Measurements from ENCODE around the gene MAP3K5.
"Not testable (repeated sequence)": the region's sequence is repeated elsewhere in the genome, so short reads cannot be mapped to it uniquely, and the experiment has no call there.

The MAP3K5 gene, protein sequence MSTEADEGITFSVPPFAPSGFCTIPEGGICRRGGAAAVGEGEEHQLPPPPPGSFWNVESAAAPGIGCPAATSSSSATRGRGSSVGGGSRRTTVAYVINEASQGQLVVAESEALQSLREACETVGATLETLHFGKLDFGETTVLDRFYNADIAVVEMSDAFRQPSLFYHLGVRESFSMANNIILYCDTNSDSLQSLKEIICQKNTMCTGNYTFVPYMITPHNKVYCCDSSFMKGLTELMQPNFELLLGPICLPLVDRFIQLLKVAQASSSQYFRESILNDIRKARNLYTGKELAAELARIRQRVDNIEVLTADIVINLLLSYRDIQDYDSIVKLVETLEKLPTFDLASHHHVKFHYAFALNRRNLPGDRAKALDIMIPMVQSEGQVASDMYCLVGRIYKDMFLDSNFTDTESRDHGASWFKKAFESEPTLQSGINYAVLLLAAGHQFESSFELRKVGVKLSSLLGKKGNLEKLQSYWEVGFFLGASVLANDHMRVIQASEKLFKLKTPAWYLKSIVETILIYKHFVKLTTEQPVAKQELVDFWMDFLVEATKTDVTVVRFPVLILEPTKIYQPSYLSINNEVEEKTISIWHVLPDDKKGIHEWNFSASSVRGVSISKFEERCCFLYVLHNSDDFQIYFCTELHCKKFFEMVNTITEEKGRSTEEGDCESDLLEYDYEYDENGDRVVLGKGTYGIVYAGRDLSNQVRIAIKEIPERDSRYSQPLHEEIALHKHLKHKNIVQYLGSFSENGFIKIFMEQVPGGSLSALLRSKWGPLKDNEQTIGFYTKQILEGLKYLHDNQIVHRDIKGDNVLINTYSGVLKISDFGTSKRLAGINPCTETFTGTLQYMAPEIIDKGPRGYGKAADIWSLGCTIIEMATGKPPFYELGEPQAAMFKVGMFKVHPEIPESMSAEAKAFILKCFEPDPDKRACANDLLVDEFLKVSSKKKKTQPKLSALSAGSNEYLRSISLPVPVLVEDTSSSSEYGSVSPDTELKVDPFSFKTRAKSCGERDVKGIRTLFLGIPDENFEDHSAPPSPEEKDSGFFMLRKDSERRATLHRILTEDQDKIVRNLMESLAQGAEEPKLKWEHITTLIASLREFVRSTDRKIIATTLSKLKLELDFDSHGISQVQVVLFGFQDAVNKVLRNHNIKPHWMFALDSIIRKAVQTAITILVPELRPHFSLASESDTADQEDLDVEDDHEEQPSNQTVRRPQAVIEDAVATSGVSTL (N-terminal part only)

DNA sequence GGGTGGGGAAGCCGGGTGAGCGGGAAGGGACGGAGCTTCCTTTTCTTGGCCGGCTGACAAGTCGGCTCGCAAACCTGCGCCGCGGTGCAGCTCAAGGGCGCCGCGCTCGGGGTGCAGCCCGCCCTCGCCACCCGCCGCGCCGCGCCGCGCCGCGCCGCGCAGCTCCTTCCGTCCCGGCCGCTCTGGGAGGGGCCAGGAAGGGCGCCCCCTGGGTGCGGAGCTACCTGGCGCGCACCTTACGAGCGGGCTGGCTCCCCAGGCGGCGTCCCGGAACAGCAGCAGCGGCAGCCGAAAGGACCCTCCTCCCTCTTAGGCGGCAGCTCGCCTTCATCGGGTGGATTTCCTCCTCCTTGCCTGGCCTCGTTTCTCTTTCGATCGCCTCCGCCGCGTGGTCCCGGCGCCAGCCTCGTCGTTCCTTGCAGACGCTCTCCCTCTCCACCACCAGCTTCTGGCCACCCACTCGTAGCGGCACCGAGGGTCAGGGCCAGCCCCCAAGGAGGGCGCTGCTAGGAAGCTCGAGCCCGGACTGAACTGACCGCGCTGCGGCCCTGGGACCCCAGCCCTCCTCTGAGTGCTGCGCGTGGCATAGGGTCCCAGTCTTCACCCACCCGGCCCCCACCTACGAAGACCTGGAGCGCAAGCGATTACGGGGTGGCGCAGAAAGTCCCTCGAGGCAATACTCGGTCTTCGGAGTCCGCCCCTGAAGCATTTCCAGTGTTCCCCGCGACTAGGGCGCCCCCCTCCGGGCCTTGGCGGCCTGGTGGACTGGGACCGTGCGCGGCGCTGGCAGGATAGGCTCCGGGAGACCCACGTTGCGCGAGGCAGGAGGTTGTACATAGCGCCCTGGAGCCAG lies at the start of gene MAP3K5:
TSS of gene MAP3K5 (minus strand) at position 68 of the 853 bp plus-strand sequence. CDS start 320 bp downstream, outside the sequence.
- in situ Hi-C loops (cut with MboI; ENCODE audit: low sequenced_read_pairs) = loop anchor here (5.0 kb wide), 1 partner anchor 145 kb away; no protein-coding TSS in a partner anchor

DNA sequence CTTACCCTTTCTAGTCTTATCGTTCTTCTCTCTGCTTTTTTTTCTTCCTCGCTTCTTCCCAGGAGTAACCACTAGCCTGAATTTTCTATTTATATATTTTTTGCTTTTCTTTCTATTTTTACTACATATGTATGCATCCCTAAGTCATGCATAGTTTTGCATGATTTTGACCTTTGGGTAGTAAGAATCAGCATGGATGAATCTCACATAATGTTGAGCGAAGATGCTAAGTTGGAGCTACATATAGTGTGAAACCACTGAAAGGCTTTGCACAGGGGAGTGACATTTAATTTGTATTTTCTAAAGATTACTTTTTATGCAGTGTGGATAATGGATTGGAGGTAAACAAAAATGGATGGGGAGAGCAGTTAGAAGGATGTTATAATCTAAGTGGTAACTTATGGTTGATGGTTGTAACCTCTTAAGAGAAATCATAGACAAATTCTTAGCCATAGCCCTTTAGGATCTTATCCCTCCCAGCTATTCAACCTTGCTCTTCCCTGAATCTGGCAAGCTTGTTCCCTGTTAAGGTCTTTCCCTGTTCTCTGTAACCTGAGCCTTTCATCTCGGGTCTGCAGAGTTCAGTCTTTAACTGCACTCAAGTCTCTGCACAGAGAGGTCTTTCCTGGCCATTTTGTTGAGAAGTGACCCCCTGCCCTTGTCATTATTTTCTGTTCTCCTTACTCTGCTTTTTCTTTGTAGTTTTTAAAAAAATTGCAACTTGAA lies 48.2 kb upstream of the MAP3K5 start:
- in situ Hi-C loops (cut with MboI; ENCODE audit: low sequenced_read_pairs) = no loop called here

DNA sequence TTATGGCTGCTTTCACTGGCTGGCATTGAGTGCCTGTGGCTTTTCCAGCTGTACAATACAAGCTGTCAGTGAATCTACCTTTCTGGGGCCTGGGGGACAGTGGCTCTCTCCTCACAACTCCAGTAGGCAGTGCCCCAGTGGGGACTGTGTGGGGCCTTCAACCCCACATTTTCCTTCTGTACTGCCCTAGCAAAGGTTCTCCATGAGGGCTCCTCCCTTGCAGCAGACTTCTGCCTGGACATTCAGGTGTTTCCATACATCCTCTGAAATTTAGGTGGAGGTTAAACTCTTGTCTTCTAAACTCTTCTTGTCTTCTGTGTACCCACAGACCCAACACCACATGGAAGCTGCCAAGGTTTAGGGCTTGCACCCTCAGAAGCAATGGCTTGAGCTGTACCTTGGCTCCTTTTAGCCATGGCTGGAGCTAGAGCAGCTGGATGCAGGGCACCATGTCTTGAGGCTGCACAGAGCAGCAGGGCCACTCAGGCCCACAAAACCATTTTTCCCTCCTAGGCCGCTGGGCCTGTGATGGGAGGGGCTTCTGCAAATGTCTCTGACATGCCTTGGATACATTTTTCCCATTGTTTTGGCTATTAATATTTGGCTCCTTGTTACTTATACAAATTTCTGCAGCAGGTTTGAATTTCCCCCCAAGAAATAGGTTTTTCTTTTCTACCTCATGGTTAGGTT lies 39.7 kb upstream of the MAP3K5 start:
- in situ Hi-C loops (cut with MboI; ENCODE audit: low sequenced_read_pairs) = no loop called here

DNA sequence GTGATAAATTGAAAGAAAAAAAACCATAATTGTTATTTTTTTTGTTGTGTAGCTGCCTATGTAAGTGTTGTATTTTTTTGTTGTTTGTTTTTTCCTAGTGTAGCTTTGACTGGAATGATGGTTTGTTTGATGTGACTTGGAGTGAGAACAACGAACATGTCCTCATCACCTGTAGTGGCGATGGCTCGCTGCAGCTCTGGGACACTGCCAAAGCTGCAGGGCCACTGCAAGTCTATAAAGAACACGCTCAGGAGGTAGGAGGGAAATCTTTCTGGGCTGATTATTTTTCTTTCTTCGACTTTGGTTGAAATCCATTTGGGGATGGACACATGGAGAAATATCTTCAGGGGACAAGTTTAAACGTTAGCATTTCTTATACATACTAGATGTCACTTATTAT lies 33.9 kb upstream of the MAP3K5 start:
- in situ Hi-C loops (cut with MboI; ENCODE audit: low sequenced_read_pairs) = no loop called here

DNA sequence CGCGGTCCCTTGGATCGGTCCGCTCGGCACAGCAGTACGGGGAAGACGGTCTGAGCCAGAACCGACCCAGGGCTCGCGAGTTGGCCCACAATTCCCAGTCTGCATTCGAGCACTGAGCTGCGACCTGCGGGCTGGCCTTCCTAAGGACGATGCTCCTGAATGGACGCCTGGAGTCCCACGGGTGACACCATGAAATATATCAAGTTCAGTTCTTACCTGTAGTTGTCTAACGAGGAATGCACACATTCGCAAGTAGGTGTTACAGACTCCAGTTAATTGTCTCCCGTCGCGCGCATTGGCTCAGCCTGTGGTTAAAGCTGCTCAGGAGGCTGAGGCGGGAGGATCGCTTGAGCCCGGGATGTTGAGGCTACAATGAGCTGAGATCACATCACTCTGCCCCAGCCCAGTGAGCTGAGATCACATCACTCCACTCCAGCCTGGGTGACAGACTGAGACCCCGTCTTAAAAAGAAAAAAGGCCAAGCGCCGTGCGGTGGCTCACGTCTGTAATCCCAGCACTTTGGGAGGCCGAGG lies 30.9 kb upstream of the MAP3K5 start:
- in situ Hi-C loops (cut with MboI; ENCODE audit: low sequenced_read_pairs) = no loop called here

DNA sequence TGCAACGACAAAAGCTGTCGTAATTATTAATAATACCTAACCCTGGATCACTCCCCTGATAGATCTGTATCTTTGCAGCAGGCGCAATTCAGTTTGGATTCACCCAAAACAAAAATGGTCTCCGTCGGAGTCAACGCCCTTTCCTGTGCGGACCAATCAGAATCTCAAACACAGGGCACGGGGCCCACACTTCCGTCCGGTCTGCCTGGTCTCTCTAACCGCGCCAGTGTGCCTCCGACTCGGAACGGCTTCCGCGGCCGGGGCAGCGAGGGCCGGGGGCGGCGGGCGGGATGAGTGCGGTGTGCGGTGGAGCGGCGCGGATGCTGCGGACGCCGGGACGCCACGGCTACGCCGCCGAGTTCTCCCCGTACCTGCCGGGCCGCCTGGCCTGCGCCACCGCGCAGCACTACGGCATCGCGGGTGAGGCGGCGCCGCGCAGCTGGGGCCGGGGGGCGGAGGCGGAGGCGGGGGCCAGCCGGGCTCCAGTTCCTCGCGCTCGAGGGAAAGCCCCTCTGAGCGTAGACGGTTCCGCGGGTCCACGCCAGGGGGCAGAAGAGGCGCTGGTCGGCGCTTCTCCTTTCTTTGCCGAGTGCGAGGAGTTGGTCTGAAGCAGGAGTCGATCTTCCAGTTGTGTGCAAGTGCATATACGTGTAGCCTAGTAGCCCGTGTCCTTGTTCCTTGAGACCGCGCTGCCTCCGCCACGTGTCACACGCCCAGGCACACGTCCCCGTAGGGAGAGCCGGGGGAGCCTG lies 30.3 kb upstream of the MAP3K5 start, which contains the start of gene PEX7:
TSS of gene PEX7 (plus strand) at position 217 of the 752 bp plus-strand sequence. CDS start at position 291, 74 bp downstream.
- in situ Hi-C loops (cut with MboI; ENCODE audit: low sequenced_read_pairs) = no loop called here

DNA sequence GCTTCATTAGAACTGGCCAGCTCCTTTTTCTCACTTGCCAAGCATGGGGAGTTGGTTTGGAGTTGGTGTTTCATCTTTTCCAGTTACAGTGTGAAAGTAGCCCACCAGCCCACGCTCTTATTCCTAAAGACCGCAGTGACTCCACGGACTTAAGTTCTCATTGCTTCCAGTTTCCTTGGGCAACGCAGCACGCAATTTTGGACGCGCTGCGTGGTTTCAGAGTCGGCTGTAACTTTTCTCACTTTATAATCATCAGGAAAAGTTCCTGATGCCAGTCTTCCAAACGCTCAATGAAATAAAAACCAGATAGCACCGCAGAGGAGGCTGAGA lies 29.7 kb upstream of the MAP3K5 start:
- in situ Hi-C loops (cut with MboI; ENCODE audit: low sequenced_read_pairs) = no loop called here

DNA sequence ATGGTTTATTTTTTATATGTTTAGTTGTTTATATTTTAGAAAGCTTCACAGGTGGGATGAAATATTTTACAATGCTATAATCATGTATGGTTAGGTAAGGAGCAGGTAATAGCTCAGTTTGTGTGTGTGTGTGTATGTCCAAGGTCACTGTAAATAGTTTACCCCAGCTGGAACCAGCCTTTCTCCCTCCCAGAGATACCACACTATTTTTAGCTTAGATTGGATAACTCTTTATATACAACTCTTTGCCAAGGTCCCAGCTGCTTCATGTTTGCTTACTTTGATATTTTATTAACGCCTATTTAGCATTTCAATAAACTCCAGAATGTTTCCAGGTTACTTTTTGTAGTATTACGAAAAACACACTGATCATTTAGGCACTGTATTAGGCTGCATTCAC lies 28.3 kb upstream of the MAP3K5 start:
- in situ Hi-C loops (cut with MboI; ENCODE audit: low sequenced_read_pairs) = no loop called here

DNA sequence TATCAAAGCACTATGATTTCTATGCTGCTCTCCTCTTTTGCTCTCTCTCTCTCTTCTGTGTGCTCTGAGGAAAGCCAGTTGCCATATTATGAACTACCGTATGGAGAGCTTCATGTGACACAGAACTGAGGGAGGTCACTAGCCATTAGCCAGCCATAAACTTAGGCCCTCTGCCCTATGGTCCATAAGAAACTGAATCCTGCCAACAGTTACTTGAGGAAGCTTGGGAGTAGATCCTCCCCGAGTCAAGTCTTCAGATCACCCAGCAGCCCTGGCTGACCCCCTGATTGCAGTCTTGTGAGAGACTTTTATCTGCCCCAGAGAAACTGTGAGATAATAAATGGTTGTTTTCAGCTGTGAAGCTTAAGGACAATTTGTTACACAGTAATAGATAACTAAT lies 24.4 kb upstream of the MAP3K5 start:
- in situ Hi-C loops (cut with MboI; ENCODE audit: low sequenced_read_pairs) = no loop called here

DNA sequence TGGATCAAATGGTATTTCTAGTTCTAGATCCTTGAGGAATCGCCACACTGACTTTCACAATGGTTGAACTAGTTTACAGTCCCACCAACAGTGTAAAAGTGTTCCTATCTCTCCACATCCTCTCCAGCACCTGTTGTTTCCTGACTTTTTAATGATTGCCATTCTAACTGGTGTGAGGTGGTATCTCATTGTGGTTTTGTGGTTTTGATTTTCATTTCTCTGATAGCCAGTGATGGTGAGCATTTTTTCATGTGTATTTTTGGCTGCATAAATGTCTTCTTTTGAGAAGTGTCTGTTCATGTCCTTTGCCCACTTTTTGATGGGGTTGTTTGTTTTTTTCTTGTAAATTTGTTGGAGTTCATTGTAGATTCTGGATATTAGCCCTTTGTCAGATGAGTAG lies 23.3 kb upstream of the MAP3K5 start:
- in situ Hi-C loops (cut with MboI; ENCODE audit: low sequenced_read_pairs) = not testable (repeated sequence)

DNA sequence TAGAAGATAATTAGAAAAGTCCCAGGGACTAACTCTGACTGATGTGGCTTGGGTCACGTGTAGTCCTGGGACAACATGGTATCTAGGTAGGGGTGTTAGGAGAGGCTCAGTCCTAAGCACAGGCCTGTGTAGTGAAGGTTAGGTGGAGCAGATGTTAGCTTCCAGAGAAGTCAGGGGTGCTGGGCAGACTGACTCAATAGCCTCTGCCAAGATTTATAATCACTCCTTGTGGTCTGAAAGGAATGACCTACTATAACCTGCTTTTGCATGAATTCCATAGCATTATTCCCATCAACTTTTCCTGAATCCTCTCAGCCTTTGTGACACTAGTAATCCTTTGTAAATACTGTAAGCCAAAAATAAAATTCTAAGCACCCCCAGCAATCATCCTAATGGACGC lies 19.9 kb upstream of the MAP3K5 start:
- in situ Hi-C loops (cut with MboI; ENCODE audit: low sequenced_read_pairs) = no loop called here

DNA sequence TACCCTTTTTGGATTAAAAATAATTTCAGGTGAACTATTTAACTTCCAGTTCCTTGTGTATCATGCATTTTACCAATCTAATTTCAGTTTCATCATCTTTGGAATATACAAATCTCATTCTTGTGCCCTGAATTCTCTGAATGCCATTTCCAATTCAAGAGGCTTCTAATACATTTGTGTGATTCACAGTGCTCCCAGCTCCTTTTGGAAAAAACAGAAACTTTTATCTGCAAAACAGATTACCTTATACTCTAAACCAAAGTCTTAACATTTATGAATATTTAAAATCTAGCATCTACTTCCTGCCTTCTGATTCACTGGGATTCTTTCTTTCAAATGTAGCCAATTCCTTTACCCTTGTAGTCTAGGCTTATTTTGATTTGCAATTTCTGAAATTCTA lies 19.0 kb upstream of the MAP3K5 start:
- in situ Hi-C loops (cut with MboI; ENCODE audit: low sequenced_read_pairs) = no loop called here

DNA sequence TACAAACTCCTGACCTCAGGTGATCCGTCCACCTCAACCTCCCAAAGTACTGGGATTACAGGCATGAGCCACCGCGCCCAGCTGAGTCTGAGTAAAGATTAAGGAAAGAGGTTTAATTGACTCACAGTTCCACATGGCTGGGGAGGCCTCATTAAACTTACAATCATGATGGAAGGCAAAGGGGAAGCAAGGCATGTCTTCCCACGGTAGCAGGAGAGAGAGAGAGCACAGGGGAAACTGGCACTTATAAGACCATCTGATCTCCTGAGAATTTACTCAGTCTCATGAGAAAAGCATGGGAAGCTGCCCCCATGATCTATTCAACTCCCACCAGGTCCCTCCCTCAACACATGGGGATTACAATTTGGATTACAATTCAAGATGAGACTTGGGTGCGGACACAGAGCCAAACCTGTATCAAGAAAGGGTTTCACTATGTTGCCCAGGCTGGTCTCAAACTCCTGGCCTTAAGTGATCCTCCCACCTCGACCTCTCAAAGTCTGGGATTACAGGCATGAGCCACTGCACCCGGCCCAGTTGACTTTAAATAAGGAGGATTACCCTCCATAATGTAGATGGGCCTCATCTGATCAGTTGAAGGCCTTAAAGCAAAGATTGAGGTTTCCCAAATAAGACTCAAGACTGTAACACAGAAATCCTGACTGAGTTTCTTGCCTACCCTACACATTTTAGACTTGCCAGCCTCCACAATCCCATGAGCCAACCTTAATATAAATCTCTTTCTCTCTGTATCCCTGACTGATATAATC lies 17.0 kb upstream of the MAP3K5 start:
- in situ Hi-C loops (cut with MboI; ENCODE audit: low sequenced_read_pairs) = no loop called here

DNA sequence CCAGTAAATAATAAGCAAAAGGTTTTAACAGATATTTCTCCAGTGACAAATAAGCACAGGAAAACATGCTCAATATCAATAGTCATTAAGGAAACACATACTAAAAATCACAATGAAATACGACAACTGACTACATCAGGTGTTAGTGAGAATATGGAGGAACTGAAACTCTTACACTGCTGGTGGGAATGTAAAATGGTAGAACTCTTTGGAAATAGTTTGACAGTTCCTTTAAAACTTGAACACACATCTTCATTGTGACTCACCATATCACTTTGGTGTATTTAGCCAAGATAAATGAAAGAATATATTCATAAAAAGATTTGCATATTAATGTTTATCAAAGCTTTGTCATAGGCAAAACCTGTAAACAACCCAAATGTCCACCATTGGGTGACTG lies 11.3 kb upstream of the MAP3K5 start:
- in situ Hi-C loops (cut with MboI; ENCODE audit: low sequenced_read_pairs) = no loop called here

DNA sequence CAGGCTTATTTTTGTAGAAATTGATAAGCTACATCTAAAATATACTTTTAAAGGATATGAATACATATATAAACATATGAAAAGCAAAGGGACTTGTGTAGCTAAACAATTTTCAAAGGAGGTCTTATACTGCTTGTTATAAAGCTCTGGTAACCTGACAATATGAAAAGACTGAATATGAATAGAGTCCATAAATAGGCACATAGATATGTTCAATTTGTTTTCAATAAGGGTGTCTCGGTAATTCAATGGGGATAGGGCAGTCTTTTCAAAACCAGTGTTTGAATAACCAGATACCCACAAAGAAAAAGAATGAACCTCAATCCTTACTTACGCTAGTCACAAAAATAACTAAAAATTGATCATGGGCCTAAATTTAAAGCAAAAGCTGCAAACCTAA lies 9.3 kb upstream of the MAP3K5 start:
- in situ Hi-C loops (cut with MboI; ENCODE audit: low sequenced_read_pairs) = no loop called here

DNA sequence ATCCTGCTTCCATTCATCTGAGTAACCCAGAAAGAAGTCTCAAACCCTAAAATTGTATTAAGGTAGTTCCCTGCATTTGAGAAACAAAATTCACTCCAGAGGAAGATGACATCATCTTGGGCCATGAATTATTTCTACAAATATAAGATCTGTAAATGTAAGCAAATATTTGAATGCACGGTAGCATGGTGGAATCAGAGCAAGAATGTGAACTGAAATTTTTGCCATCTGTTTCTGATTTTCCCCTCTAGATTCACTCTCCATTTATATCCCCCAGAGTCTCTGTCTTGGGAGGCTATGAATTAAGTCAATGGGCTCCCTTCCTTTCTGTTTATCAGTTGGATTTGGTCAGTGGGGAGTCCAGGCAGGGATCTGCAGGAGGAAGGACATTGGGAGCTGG lies 5.8 kb upstream of the MAP3K5 start:
- in situ Hi-C loops (cut with MboI; ENCODE audit: low sequenced_read_pairs) = no loop called here

DNA sequence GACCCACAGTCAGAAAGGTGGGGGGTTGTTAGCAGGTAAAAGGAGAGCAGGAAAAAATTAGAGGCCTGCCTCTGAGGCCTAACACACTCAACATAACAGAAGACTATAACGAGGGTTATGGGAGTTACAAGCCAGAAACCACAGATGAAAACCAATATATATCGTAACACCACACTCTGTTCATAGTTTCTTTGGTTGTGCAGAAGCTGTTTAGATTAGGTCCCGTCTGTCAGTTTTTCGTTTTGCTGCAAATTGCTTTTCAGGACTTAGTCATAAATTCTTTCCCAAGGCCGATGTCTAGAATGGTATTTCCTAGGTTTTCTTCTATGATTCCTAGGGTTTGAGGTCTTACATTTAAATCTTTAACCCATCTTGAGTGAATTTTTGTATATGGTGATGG lies 3.7 kb upstream of the MAP3K5 start:
- in situ Hi-C loops (cut with MboI; ENCODE audit: low sequenced_read_pairs) = no loop called here
